A673 (cell line): ENCODE data around the gene PHF12. TPM values are rescaled to one million over a fixed set of nuclear protein-coding genes. Genes with fewer than 3 reads are reported as not detected.

Experiments used
- Bru-seq: library from RNA; stranded (reverse); fragments of 400-500 nt; gene quantifications from one replicate; lab custom pipeline; 2021; lab: Mats Ljungman, UMichigan
- BruChase-seq, 2 experiments: library from RNA; stranded (reverse); fragments of 400-500 nt; gene quantifications; one replicate each; lab custom pipeline; 2021; lab: Mats Ljungman, UMichigan
- BruUV-seq: library from RNA; stranded (reverse); fragments of 400-500 nt; replicated peaks from 2 replicates; lab custom pipeline; 2021; lab: Mats Ljungman, UMichigan
- CTCF ChIA-PET: fragments of 300-600 bp; sonication (Branson Sonifier 250); formaldehyde crosslinking; loops from one replicate; lab custom pipeline; 2022; ENCODE audit warnings: antibody characterized with exemption; lab: Charles Lee
- POLR2A ChIA-PET: fragments of 300-600 bp; sonication (Branson Sonifier 250); formaldehyde crosslinking; loops from one replicate; lab custom pipeline; 2022; ENCODE audit warnings: antibody characterized with exemption; ENCODE audit not compliant: low non-redundant PET; lab: Charles Lee
- DNase-seq: peaks from one replicate; pipeline ENCODE4 v3.0.0-alpha.2; 2015; ENCODE audit warnings: low spot score
- H3K27ac ChIP-seq: fragments of 200-600 bp; sonication (generic); 2 replicates; pipeline ENCODE4 v1.5.1; 2016; ENCODE audit warnings: mixed run types, low read depth, mild to moderate bottlenecking, mixed read lengths, antibody characterized with exemption, low read length; ENCODE audit not compliant: poor library complexity, severe bottlenecking
- H3K27me3 ChIP-seq: fragments of 200-600 bp; sonication (generic); replicated peaks from 2 replicates; pipeline ENCODE4 v1.6.1; 2017; ENCODE audit warnings: mixed run types, low read depth, mild to moderate bottlenecking, mixed read lengths, antibody characterized with exemption, low read length; ENCODE audit not compliant: insufficient read depth, poor library complexity
- H3K36me3 ChIP-seq: fragments of 200-600 bp; sonication (generic); 2 replicates; pipeline ENCODE4 v1.6.1; 2016; ENCODE audit warnings: mixed run types, mild to moderate bottlenecking, mixed read lengths, antibody characterized with exemption, low read length; ENCODE audit not compliant: insufficient read depth, poor library complexity, severe bottlenecking
- H3K4me1 ChIP-seq: fragments of 200-600 bp; sonication (generic); 2 replicates; pipeline ENCODE4 v1.6.1; 2017; ENCODE audit warnings: mixed run types, mild to moderate bottlenecking, mixed read lengths, antibody characterized with exemption, low read length; ENCODE audit not compliant: insufficient read depth, poor library complexity, severe bottlenecking
- H3K4me3 ChIP-seq: fragments of 200-600 bp; sonication (generic); 2 replicates; pipeline ENCODE4 v1.5.1; 2016; ENCODE audit warnings: low read depth, mixed run types, mild to moderate bottlenecking, mixed read lengths, low read length; ENCODE audit not compliant: poor library complexity, severe bottlenecking
- H3K9me3 ChIP-seq: fragments of 200-600 bp; sonication (generic); 2 replicates; pipeline ENCODE4 v1.6.1; 2016; ENCODE audit warnings: mixed run types, low read depth, mild to moderate bottlenecking, mixed read lengths, antibody characterized with exemption, low read length; ENCODE audit not compliant: poor library complexity, severe bottlenecking
- EZH2 ChIP-seq: fragments of 200-600 bp; sonication (generic); IDR thresholded peaks from 2 replicates; pipeline ENCODE4 v1.6.1; 2017; ENCODE audit warnings: borderline replicate concordance, low read depth, mild to moderate bottlenecking, mixed read lengths, antibody characterized with exemption, low read length; ENCODE audit not compliant: poor library complexity, severe bottlenecking
- intact Hi-C: fragments of 100-400 bp; cut with micrococcal nuclease; formaldehyde crosslinking; loops from one replicate; pipeline ENCODE4 v1.10.0; 2022; ENCODE audit not compliant: unreplicated experiment
- long read RNA-seq: library from polyadenylated mRNA; stranded (forward); transcript quantifications from one replicate; pipeline ENCODE4 v2.0.0, GENCODE V29; 2022
- total RNA-seq: library from RNA; stranded (reverse); gene quantifications from 2 replicates; pipeline ENCODE4 v1.2.3, GENCODE V29; 2021
- TF ChIP-seq, protein P1 (sequence below): fragments of 300-800, 200-600 bp; sonication (generic); conservative IDR thresholded peaks from 2 replicates; pipeline ENCODE4 v1.5.1; 2017; ENCODE audit warnings: low read depth, mild to moderate bottlenecking, antibody characterized with exemption, low read length, moderate library complexity, mixed read lengths

The PHF12 gene
- total RNA-seq (63.3 and 73.4 TPM in 2 replicates), Bru-seq, nascent RNA (percentile 87 among the genes with signal in this experiment), BruChase-seq, experiment 1, labeled RNA remaining after a 2-hour chase (percentile 88 among the genes with signal in this experiment), BruChase-seq, experiment 2, labeled RNA remaining after a 6-hour chase (percentile 82 among the genes with signal in this experiment)
- long read RNA-seq, full-length matches to known transcripts: 4 of 57 reads
- long read RNA-seq, partial matches to known transcripts: 33 of 57 reads
- long read RNA-seq, other reads (novel, unspliced or antisense): 20 of 57 reads

DNA sequence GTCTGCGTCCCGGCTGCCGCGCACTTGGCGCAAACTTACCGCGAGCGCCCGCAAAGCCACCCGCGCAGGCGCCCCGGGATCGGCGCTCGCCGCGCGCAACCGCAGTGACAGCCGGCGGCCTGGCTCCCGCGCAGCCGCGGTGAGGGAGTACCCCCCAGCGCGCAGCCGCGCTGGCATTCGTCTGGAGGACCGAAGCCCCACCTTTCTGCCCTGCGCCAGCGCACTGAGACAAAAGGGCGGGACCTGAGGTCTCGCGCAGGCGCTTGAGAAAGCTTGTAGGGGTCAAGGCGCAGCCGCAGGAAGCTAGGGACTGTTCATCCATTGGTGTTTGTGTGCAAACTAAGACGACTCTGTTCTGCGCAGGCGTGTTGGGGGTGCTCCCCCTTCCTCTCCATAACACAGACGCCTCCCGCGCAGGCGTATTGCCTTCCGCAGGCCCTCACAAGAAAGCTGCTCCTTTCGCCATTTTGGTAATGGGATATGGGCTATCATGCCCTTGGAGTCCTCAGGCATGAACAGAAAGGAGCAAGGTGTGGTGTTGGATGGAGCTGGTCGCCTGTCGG, at the start of gene PHF12:
Gene PHF12 (minus strand): TSS at position 91 of the 563 bp plus-strand sequence. CDS start 558 bp downstream, outside the sequence.
- POLR2A ChIA-PET: interaction anchor here (0.6 to 1.0 kb wide), 2 partner anchors 39 to 232 kb away, joined by 5 to 9 read pairs; partner anchors contain the start of gene RPL23A
- no peaks in the 10 kb centered on the region for H3K36me3 ChIP-seq
- peak within 1 kb of the TSS; percentile 95 for H3K27ac ChIP-seq
- H3K4me3 ChIP-seq: peak within 1 kb of the TSS; percentile 88
- H3K4me1 ChIP-seq: peaks cover 30% of the 10 kb centered on the region
- H3K9me3 ChIP-seq: no peaks in the 10 kb centered on the region
- no TSS peak for BruUV-seq
- TF ChIP-seq, protein P1, sequence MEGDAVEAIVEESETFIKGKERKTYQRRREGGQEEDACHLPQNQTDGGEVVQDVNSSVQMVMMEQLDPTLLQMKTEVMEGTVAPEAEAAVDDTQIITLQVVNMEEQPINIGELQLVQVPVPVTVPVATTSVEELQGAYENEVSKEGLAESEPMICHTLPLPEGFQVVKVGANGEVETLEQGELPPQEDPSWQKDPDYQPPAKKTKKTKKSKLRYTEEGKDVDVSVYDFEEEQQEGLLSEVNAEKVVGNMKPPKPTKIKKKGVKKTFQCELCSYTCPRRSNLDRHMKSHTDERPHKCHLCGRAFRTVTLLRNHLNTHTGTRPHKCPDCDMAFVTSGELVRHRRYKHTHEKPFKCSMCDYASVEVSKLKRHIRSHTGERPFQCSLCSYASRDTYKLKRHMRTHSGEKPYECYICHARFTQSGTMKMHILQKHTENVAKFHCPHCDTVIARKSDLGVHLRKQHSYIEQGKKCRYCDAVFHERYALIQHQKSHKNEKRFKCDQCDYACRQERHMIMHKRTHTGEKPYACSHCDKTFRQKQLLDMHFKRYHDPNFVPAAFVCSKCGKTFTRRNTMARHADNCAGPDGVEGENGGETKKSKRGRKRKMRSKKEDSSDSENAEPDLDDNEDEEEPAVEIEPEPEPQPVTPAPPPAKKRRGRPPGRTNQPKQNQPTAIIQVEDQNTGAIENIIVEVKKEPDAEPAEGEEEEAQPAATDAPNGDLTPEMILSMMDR: no peak
- TF ChIP-seq EZH2: no peak
- intact Hi-C loops: no loop called here
- DNase-seq: peak; percentile 100
- CTCF ChIA-PET: interaction anchor here (0.6 to 2.6 kb wide), 9 partner anchors 14 to 360 kb away, joined by 3 to 9 read pairs (median 5); no protein-coding TSS in a partner anchor
- no peaks in the 10 kb centered on the region for H3K27me3 ChIP-seq

DNA sequence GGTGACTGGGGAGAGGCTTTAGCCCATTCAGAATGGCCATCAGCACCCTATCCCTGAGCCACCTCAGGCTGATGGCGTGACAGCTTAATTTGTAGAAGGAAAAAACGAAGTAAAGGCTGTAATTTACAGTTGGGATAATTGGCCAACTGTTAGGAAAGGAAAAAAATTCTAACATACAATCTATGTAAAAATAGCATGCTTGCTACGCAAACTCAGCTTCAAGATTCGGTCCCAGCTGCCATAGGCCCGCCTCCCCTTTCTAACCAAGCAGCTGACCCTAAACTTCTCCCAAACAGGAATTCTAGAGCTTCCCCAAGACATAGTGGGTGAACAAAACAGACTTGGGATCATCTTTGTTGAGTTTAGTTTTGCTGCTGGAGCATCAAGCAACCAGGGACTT, 49.7 kb upstream of the PHF12 start:
- no peak for DNase-seq
- ChIA-PET POLR2A (no interaction called here), CTCF (no interaction called here)
- intact Hi-C loops: no loop called here
- no peak for TF ChIP-seq EZH2
- TF ChIP-seq, protein P1: no peak
- peaks cover 20% of the 10 kb centered on the region for H3K27me3 ChIP-seq
- no peaks in the 10 kb centered on the region for H3K9me3 ChIP-seq
- no peak overlapping the region for H3K4me3 ChIP-seq
- BruUV-seq: no TSS peak
- no peak overlapping the region for H3K27ac ChIP-seq
- H3K4me1 ChIP-seq: peaks cover 17% of the 10 kb centered on the region
- H3K36me3 ChIP-seq: no peaks in the 10 kb centered on the region

DNA sequence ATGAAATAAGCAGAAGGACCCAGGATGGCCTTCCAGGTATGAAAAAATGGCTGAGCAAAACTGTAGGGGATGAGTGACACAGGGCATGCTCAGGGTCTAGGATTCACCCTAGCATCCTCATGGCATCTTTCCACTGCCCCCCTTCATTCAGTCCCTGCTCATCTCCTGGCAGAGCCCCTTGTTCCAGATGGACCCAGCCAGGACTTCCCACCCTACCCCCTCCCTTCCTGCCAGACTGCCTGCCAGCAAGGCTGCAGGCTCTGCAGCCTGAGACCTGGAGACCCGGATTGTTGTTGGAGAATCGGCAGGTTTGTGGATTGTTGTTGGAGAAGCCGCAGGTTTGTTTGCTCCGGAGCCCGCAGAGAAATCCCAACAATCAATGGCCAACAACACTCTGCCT, 47.9 kb upstream of the PHF12 start:
- intact Hi-C loops: no loop called here
- Histone ChIP-seq H3K27me3 (peaks cover 4% of the 10 kb centered on the region), H3K4me3 (no peak overlapping the region), H3K9me3 (no peaks in the 10 kb centered on the region), H3K27ac (no peak overlapping the region), H3K4me1 (peaks cover 19% of the 10 kb centered on the region), H3K36me3 (no peaks in the 10 kb centered on the region)
- DNase-seq: no peak
- BruUV-seq: no TSS peak
- ChIA-PET CTCF (no interaction called here), POLR2A (no interaction called here)
- TF ChIP-seq, protein P1: no peak
- TF ChIP-seq EZH2: no peak
